HEK293 (cell line): ENCODE data around the gene MUSTN1.

Source experiments
- CTCF ChIA-PET: fragments of 350-600 bp; formaldehyde crosslinking; extraction: SDS; loops from one replicate; lab custom pipeline; 2021; ENCODE audit warnings: antibody characterized with exemption; lab: Yijun Ruan, JAX
- POLR2A ChIA-PET: fragments of 300-600 bp; formaldehyde crosslinking; extraction: SDS; loops from one replicate; lab custom pipeline; 2020; ENCODE audit warnings: antibody characterized with exemption, inconsistent platforms; lab: Yijun Ruan, JAX
- H3K27ac ChIP-seq: fragments of 200-500 bp; sonication (Bioruptor generic); 2 replicates; pipeline ENCODE4 v1.5.1; 2014; ENCODE audit warnings: low read depth, low read length, control low read depth, inconsistent platforms; ENCODE audit errors: extremely low read depth
- H3K36me3 ChIP-seq, 2 experiments: fragments of 200-500 bp in 1 of 2; sonication (Bioruptor generic) in 1 of 2; 1 replicate in 1 of 2; 2 replicates in 1 of 2; pipeline ENCODE4 v1.5.1; 2014 to 2017; ENCODE audit warnings: inconsistent platforms in 2 of 2, low read length in 2 of 2; ENCODE audit not compliant: control insufficient read depth in 2 of 2, insufficient read depth in 1 of 2
- H3K4me1 ChIP-seq: fragments of 200-500 bp; sonication (Bioruptor generic); 2 replicates; pipeline ENCODE4 v1.5.1; 2014; ENCODE audit warnings: mild to moderate bottlenecking, low read length, inconsistent platforms; ENCODE audit not compliant: control insufficient read depth, insufficient read depth
- H3K4me3 ChIP-seq: 2 replicates; pipeline ENCODE4 v1.5.1; 2011; ENCODE audit warnings: low read depth, mild to moderate bottlenecking, control low read depth, low read length, moderate library complexity
- H3K9me3 ChIP-seq: fragments of 200-500 bp; sonication (Bioruptor generic); 2 replicates; pipeline ENCODE4 v1.5.1; 2014; ENCODE audit warnings: low read depth, low read length, inconsistent platforms; ENCODE audit not compliant: control insufficient read depth, insufficient read depth
- SCRT2 ChIP-seq: fragments of 450-650 bp; formaldehyde crosslinking; IDR thresholded peaks from 2 replicates; pipeline ENCODE4 v1.5.1; 2016; ENCODE audit warnings: missing biosample characterization, missing genetic modification characterization
- SP2 ChIP-seq: fragments of 450-650 bp; formaldehyde crosslinking; IDR thresholded peaks from 2 replicates; pipeline ENCODE4 v1.5.1; 2016; ENCODE audit warnings: missing biosample characterization, missing genetic modification characterization
- ZBTB49 ChIP-seq: fragments of 450-650 bp; formaldehyde crosslinking; IDR thresholded peaks from 2 replicates; pipeline ENCODE4 v1.5.1; 2016; ENCODE audit warnings: missing biosample characterization, missing genetic modification characterization, low read depth
- ZFP37 ChIP-seq: fragments of 450-650 bp; formaldehyde crosslinking; IDR thresholded peaks from 2 replicates; pipeline ENCODE4 v1.5.1; 2016; ENCODE audit warnings: missing biosample characterization, missing genetic modification characterization
- ZNF175 ChIP-seq: fragments of 450-650 bp; formaldehyde crosslinking; IDR thresholded peaks from 2 replicates; pipeline ENCODE4 v1.5.1; 2016; ENCODE audit warnings: missing biosample characterization, missing genetic modification characterization
- ZNF311 ChIP-seq: fragments of 450-650 bp; formaldehyde crosslinking; IDR thresholded peaks from 2 replicates; pipeline ENCODE4 v1.5.1; 2017; ENCODE audit warnings: missing biosample characterization, missing genetic modification characterization, borderline replicate concordance
- ZNF529 ChIP-seq: fragments of 450-650 bp; formaldehyde crosslinking; IDR thresholded peaks from 2 replicates; pipeline ENCODE4 v1.5.1; 2017; ENCODE audit warnings: missing genetic modification characterization, missing biosample characterization; ENCODE audit not compliant: insufficient replicate concordance
- ZNF664 ChIP-seq: fragments of 450-650 bp; formaldehyde crosslinking; IDR thresholded peaks from 2 replicates; pipeline ENCODE4 v1.5.1; 2016; ENCODE audit warnings: missing biosample characterization, missing genetic modification characterization
- ZSCAN18 ChIP-seq: fragments of 450-650 bp; formaldehyde crosslinking; IDR thresholded peaks from 2 replicates; pipeline ENCODE4 v1.5.1; 2016; ENCODE audit warnings: missing biosample characterization, missing genetic modification characterization
- TF ChIP-seq, protein P1 (sequence below): fragments of 450-650 bp; formaldehyde crosslinking; IDR thresholded peaks from 2 replicates; pipeline ENCODE4 v1.5.1; 2016; ENCODE audit warnings: missing biosample characterization, missing genetic modification characterization, borderline replicate concordance
- TF ChIP-seq, protein P2 (sequence below): fragments of 450-650 bp; formaldehyde crosslinking; IDR thresholded peaks from 2 replicates; pipeline ENCODE4 v1.5.1; 2017; ENCODE audit warnings: missing biosample characterization, missing genetic modification characterization
- TF ChIP-seq, protein P3 (sequence below): fragments of 450-650 bp; formaldehyde crosslinking; IDR thresholded peaks from 2 replicates; pipeline ENCODE4 v1.5.1; 2016; ENCODE audit warnings: missing biosample characterization, missing genetic modification characterization

MUSTN1 gene

DNA sequence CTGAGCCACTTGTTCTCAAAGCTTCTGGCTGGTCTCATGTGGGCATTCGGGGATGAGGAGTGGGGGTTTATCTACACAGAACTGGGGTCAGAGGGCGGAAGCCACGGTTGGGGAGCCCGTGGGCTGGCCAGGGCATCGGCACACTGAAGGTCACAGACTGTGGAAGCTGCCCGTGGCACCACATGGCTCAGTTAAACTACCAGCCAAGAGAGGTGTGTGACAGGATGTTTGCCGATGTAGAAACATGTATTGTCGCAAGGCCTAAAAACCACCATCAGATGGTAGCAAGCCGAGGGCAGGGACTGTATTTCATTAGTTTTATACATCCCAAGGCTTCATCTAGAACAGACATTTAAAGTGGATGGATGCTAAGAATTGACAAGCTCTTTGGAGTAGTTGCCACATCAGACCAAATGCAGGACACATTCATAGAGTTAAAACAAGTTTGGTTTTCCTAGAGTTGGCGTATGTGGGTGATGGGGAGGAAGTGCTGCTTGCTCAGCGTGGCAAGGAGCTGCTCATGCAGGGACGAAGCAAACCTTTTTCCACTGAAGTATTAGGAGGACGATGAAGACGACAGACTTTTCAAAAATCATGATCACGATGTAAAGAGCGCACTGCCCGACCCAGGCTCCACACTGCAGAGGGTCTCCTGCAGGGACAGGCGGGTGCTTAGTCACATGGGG lies 9.6 kb upstream of the MUSTN1 start (continued):
- TF ChIP-seq, protein P1, sequence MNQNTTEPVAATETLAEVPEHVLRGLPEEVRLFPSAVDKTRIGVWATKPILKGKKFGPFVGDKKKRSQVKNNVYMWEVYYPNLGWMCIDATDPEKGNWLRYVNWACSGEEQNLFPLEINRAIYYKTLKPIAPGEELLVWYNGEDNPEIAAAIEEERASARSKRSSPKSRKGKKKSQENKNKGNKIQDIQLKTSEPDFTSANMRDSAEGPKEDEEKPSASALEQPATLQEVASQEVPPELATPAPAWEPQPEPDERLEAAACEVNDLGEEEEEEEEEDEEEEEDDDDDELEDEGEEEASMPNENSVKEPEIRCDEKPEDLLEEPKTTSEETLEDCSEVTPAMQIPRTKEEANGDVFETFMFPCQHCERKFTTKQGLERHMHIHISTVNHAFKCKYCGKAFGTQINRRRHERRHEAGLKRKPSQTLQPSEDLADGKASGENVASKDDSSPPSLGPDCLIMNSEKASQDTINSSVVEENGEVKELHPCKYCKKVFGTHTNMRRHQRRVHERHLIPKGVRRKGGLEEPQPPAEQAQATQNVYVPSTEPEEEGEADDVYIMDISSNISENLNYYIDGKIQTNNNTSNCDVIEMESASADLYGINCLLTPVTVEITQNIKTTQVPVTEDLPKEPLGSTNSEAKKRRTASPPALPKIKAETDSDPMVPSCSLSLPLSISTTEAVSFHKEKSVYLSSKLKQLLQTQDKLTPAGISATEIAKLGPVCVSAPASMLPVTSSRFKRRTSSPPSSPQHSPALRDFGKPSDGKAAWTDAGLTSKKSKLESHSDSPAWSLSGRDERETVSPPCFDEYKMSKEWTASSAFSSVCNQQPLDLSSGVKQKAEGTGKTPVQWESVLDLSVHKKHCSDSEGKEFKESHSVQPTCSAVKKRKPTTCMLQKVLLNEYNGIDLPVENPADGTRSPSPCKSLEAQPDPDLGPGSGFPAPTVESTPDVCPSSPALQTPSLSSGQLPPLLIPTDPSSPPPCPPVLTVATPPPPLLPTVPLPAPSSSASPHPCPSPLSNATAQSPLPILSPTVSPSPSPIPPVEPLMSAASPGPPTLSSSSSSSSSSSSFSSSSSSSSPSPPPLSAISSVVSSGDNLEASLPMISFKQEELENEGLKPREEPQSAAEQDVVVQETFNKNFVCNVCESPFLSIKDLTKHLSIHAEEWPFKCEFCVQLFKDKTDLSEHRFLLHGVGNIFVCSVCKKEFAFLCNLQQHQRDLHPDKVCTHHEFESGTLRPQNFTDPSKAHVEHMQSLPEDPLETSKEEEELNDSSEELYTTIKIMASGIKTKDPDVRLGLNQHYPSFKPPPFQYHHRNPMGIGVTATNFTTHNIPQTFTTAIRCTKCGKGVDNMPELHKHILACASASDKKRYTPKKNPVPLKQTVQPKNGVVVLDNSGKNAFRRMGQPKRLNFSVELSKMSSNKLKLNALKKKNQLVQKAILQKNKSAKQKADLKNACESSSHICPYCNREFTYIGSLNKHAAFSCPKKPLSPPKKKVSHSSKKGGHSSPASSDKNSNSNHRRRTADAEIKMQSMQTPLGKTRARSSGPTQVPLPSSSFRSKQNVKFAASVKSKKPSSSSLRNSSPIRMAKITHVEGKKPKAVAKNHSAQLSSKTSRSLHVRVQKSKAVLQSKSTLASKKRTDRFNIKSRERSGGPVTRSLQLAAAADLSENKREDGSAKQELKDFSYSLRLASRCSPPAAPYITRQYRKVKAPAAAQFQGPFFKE (tag by site-specific recombination): no peak

DNA sequence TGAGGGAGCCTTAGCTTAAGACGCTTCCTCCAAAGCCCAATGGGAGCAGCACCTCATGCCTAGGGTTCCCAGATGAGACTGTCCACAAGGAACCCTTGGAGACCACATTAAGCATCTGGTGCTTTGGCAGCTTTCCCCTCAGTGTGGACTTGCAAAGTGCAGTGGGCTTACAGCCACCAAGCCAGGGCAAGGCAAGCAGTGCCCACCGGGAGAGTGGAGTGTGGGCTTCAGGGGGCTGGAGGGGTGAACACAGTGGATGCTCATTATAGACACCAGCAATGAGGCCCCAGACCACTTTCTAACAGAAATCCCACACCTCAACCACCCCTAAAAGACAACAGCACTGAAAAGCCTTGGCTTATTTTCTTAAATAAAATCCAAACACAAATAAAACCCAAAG lies 9.1 kb upstream of the MUSTN1 start:
- no peaks in the 10 kb centered on the region for H3K4me1 ChIP-seq
- CTCF ChIA-PET: no interaction called here
- POLR2A ChIA-PET: no interaction called here
- no peak overlapping the region for H3K4me3 ChIP-seq
- no peak overlapping the region for H3K27ac ChIP-seq
- peaks cover 0 to 48% of the 10 kb centered on the region in 2 experiments; a peak in 1 of 3 replicates for H3K36me3 ChIP-seq
- no peak for TF ChIP-seq ZFP37 (tag by site-specific recombination)
- TF ChIP-seq ZSCAN18 (tag by site-specific recombination): no peak
- H3K9me3 ChIP-seq: no peaks in the 10 kb centered on the region

GRCh38 chr3:52843108-52843865 lies 8.5 kb upstream of the MUSTN1 start:
- H3K27ac ChIP-seq: no peak overlapping the region
- POLR2A ChIA-PET: interaction anchor here (0.6 kb wide), 2 partner anchors 234 to 284 kb away, joined by 5 to 6 read pairs; no protein-coding TSS in a partner anchor
- CTCF ChIA-PET: interaction anchor here (0.6 kb wide), 1 partner anchor 44 kb away, joined by 4 read pairs; no protein-coding TSS in a partner anchor

DNA sequence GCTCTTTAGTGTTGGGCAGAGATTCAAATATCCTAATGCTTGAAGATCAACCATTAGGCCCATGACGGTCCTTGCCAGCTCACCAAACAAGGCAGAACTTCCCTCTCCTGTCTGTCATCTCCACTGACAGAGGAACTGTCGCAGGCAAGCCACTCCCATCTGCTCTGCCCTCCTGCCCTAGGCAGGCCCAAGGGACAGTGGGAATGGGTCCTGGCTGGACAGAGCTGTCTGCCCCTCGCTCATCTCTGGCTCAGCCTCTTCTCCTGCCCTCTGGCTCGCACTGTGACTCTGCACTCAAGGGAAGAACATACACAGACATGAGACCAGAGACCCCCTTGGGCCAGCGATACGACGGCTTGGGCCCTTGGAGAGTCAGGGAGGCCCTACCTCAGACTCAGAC lies 7.6 kb upstream of the MUSTN1 start:
- ChIA-PET POLR2A (interaction anchor here (0.6 kb wide), 1 partner anchor 285 kb away, joined by 6 read pairs; no protein-coding TSS in a partner anchor), CTCF (interaction anchor here (0.6 kb wide), 1 partner anchor 43 kb away, joined by 4 read pairs; no protein-coding TSS in a partner anchor)
- H3K36me3 ChIP-seq: peaks cover 0 to 42% of the 10 kb centered on the region in 2 experiments; a peak in 1 of 3 replicates
- H3K9me3 ChIP-seq: no peaks in the 10 kb centered on the region
- no peaks in the 10 kb centered on the region for H3K4me1 ChIP-seq
- no peak overlapping the region for H3K27ac ChIP-seq
- no peak overlapping the region for H3K4me3 ChIP-seq
- TF ChIP-seq ZBTB49 (tag by site-specific recombination) (no peak), ZNF311 (tag by site-specific recombination) (no peak), ZNF175 (tag by site-specific recombination) (no peak), ZNF664 (tag by site-specific recombination) (no peak), SP2 (tag by site-specific recombination) (no peak), ZNF529 (tag by site-specific recombination) (no peak)
- TF ChIP-seq, protein P2, sequence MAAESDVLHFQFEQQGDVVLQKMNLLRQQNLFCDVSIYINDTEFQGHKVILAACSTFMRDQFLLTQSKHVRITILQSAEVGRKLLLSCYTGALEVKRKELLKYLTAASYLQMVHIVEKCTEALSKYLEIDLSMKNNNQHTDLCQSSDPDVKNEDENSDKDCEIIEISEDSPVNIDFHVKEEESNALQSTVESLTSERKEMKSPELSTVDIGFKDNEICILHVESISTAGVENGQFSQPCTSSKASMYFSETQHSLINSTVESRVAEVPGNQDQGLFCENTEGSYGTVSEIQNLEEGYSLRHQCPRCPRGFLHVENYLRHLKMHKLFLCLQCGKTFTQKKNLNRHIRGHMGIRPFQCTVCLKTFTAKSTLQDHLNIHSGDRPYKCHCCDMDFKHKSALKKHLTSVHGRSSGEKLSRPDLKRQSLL (tag by site-specific recombination): no peak

More at GRCh38 chr3:52843108-52843865, 8.5 kb upstream of the MUSTN1 start:
- Histone ChIP-seq H3K9me3 (no peaks in the 10 kb centered on the region), H3K36me3 (peaks cover 0 to 47% of the 10 kb centered on the region in 2 experiments; a peak in 1 of 3 replicates), H3K4me1 (no peaks in the 10 kb centered on the region), H3K4me3 (no peak overlapping the region)
- TF ChIP-seq, protein P3, sequence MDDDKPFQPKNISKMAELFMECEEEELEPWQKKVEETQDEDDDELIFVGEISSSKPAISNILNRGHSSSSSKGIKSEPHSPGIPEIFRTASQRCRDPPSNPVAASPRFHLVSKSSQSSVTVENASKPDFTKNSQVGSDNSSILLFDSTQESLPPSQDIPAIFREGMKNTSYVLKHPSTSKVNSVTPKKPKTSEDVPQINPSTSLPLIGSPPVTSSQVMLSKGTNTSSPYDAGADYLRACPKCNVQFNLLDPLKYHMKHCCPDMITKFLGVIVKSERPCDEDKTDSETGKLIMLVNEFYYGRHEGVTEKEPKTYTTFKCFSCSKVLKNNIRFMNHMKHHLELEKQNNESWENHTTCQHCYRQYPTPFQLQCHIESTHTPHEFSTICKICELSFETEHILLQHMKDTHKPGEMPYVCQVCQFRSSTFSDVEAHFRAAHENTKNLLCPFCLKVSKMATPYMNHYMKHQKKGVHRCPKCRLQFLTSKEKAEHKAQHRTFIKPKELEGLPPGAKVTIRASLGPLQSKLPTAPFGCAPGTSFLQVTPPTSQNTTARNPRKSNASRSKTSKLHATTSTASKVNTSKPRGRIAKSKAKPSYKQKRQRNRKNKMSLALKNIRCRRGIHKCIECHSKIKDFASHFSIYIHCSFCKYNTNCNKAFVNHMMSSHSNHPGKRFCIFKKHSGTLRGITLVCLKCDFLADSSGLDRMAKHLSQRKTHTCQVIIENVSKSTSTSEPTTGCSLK: no peak
- TF ChIP-seq SCRT2 (tag by site-specific recombination): 0 out of 2 replicates have a peak, but pooled peaks have one; percentile 16
